HG03108 (cell line): ENCODE data around the gene MX2.

Experiments
- ATAC-seq: cut with Tn5 transposase; IDR thresholded peaks from one replicate; pipeline ENCODE4 v1.9.1; 2021; ENCODE audit warnings: moderate library complexity; ENCODE audit not compliant: unreplicated experiment

MX2 gene

DNA sequence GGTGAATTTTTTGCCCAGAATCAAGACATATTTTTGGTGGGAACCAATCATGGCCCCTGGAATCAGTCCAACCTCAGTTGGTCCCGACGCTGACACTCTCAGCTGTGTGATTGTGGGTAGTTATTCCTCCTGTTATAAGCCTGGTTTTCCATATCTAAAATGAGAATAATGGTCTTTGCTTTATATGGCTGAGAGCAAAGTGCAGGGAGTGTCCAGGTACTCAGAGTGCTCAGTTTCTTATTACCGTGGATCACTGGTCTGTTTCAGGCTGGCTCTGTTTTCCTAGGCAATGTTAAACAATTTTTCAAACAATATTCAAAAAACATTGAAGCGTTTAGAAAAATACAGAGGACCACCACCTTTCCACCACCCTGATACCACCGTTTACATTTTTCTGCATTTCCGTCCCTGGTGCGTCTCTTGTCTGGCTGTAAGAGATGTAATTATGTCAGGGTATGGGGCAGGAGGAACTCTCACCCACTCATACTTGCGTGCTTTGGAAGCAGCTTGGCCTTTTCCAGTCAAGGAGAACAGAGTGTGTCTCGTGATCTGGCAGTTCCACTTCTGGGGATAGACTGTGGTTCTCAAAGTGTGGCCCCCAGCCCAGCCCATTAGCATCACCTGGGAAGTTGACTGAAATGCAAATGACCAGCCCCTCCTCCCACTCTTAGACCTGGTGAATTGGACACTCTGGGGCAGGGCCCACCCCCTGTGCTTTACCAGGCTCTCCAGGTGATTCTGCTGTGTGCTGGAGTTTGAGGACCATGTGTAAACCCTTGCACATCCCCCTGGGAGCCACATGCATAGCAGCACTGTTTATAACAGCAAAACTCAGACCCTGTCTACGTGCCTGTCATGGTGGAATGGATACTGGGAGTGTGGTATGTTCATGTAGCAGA lies 71.0 kb downstream of the MX2 start:
- no peak for ATAC-seq

DNA sequence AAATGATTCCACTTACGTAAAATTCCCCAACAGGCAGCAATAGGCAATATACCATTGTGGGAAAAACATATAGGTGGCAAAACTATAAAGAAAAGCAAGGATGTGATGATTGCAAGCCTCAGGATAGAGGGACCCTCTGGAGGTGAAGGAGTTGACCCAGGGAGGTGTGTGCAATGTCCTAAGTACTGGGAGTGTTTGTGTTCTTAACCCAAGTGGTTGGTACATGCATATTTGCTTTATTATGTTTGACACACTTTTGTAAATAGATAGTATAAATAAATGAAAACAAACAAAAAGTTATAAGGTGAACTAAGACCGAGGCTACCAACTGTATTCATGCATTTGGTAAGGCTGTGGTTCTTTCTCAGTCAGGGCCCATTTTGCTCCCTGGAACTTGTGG lies 71.7 kb downstream of the MX2 start:
- ATAC-seq, result no peak

DNA sequence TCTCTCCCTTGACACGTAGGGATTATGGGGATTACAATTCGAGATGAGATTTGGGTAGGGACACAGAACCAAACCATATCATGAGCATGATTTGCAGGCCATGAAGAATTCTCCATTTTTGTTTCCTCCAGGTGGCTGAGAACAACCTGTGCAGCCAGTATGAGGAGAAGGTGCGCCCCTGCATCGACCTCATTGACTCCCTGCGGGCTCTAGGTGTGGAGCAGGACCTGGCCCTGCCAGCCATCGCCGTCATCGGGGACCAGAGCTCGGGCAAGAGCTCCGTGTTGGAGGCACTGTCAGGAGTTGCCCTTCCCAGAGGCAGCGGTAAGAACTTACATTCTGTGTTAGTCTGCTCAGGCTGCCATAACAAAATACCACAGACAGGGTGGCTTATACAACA lies 73.9 kb downstream of the MX2 start:
- no peak for ATAC-seq

DNA sequence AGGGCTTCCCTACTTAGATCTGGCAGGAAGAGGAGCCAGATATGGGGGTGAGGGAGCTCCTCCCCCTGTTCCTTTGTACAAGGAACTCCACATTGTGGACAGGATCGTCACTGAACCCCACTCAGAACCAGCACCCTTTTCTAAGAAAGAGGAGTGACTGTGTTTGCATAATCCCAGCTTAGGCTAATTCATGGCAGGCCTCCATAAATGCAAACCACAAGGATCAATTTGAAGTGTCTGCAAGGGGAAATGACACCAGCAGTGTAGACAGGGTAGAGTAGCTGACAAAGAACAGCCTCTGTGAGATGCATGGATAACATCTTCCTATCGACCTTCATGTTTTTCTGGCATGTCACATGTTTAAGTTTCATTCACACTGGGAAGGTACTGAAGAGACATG lies 75.9 kb downstream of the MX2 start:
- no peak for ATAC-seq

DNA sequence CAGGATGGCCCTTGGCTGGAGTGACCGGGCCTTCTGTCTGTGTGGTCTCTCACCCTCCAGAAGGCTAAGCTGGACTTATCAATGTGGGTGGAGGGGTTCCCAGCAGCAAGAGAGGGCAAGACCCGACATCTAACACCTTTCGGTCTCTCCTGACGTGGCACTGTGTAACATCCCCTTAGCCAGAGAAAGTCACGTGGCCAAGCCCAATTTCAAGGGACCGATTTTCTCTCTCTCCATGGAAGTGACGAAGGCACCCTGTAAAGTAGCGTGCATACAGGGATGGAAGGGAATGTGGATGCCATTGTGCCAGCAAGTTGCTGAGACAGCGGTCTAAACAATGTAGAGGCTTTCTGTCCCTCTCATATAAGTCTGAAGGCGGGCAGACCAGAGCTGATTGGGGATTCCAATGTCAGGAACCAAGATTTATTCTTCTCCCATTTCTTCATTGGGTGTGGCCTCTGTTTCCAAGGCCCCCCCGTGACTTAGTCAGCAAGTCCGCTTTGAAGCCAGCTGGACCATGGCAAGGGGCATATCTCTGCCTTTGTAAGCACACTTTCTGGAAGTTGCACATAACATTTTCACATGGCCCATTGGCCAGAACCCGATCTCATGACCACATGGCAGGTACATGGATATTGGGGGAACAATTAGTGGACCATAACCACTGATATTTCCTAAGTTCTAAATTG lies 76.7 kb downstream of the MX2 start:
- ATAC-seq, result no peak

DNA sequence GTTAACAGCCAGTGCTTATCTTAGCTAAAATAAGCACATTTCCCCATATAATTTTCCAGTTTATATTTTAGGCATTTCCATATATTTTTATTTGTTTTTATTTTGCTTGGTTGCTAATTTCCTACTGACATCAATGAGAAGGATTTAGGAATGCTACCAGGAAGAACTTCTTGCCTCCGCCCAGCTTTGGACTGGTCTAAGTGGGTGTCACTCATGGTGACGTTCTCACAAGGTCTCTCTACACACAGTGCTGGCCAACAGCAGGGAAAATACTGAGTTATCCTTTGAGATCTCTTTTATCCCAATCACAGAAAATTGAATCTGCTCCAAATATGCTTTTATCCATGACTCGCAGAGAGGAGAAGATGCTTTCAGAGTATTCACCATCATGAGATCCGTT lies 77.4 kb downstream of the MX2 start:
- ATAC-seq, result no peak

DNA sequence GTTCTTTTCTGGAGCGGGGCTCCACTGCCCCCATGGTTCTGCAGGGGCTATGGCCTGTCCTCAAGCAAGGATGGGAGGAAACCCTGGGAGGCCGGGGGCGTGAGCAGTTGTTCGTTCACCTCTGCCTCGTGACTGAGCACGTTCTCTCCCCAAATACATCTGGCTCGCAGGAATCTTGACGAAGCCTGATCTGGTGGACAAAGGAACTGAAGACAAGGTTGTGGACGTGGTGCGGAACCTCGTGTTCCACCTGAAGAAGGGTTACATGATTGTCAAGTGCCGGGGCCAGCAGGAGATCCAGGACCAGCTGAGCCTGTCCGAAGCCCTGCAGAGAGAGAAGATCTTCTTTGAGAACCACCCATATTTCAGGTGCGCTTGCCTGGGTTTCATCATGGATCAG lies 79.7 kb downstream of the MX2 start:
- ATAC-seq, result no peak

DNA sequence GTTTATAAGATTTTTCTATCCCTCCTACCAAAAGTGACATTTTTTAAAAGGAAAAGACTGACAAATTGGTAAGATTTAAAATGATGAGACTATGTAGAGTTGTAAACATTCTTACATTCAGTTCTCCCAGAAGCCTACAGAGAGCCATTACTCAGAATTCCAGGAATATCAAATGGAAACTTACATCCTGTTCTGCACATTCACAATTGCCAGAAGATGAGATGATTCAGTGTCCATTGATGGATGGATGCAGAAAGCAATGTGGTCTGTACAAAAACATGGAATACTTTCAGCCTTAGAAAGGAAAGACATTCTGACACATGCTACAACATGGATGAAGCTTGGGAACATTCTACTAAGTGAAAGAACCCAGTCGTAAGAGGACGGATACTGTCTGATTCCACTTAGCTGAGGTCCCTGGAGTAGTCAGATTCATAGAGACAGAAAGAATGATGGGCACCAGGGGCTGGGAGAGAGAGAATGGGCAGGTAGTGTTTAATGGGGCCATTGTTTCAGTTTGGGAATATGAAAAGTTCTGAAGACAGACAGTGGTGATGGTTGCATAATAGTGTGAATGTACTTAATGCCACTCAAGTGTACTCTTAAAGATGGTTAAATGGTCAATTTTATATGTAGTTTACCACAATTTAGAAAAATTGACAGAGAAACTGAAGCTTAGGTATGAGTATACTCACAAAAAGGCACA lies 80.8 kb downstream of the MX2 start:
- no peak for ATAC-seq

DNA sequence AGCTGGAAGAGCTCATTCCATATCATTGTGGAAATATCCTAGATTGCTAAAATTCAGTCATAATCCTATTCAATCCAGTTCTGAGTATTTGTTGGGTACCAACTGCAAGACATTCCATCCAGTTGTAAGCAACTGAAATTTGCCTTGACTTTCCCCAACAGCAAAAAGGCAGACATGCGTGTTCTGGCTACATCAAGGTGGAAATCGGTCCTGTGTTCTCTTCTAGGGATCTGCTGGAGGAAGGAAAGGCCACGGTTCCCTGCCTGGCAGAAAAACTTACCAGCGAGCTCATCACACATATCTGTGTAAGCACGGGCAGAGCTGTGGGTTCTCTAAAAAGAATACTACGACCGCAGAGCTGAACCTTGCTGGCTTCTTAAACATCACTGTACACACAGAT lies 81.7 kb downstream of the MX2 start:
- ATAC-seq, result no peak

DNA sequence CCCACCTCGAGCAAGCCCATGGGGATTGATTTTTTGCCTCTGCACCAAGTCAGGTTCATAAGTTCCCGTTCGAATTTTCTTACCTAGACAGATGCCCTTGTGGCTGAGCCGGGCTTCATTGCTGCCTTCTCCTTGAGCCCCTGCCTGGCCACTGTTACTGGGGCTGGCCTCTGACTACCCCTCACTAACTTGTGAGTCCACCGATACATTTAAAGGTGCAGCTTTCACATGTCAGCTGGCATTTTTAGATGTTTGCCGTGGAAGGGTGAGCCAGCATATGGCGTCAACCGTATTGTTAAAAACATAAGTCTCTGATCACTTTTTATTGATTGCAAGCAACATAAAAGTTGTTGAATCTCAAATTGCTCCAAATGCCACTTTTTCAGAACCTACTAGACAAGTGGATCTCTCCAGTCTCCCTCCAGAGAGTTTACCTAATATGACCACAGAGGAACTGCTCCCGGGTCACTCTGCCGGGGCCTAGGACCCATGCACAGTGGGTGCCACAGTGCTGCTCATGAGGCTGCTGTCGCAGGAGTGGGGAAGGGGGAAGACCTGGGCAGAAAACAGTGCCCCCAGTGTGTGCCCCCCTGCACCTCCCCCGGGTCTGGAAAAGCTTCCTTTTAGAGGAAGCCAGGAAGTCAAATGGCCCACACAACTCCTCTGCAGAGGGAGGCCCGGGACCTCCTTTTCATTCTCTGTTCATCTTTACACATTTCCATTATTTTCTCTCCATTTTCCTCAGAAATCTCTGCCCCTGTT lies 83.1 kb downstream of the MX2 start:
- no peak for ATAC-seq

DNA sequence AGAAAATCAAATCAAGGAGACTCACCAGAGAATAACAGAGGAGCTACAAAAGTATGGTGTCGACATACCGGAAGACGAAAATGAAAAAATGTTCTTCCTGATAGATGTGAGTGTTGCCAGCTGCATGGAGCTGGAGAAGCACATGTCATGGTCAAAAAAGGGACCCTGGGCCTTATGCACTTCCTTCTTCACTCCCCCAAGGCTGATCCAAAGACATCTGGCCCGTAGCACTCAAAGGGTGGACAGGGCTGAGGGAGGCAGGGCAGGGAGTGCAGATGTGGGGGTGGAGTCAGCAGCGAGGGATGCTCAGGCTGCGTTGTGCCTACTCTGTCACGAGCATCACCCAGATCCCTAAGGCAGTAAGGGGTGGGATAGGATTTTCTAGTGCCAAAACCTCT lies 83.6 kb downstream of the MX2 start:
- no peak for ATAC-seq

DNA sequence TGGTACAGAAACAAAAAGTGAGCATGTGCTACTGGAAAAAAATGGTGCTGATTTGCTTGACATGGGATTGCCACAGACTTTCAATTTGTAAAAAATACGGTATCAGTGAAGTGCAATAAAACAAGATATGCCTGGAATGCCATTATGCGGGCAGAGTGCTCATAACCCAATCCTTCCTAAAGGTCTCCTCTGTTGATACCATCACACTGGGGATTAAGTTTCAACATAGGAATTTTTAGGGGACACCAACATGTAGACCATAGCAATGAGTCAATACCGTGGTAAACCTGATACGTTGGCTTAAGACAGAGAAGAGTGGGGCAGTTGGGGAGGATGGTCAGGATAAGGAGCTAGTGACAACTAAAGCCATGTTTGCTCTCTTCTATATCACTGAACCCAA lies 84.8 kb downstream of the MX2 start:
- ATAC-seq, result no peak

DNA sequence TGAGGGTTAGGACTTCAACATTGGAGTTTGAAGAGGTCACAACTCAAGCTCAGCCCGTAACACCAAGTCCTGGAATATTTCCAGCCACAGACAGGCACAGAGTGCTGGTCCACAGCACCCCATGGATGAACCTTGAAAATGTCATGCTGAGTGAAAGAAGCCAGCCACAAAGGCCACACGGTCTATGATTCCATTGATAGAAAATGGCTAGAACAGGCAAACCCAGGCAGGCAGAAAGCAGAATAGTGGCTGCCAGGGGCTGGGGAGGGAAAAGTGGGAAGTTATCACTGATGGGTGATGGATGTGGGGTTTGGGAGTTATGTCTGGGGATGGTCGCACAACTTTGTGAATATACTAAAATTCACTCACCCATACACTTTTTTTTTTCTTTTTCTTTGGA lies 85.5 kb downstream of the MX2 start:
- ATAC-seq, result no peak

DNA sequence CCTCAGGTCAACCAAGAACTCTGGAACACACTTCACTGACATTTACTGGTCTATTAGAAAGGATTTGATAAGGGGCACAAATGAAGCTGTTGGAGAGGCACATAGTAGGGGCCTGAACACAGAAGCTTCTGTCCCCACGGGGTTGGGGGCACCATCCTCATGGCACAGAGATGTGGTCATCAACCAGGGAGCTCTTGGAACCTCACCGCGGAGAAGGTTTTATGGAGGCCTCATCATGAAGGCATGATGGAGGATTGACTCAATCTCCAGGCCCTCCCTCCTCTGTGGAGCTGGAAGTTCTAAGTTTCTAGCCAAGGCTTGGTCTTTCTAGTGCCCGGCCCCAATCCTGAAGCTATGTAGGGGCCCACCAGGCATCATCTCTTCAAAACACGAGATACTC lies 87.8 kb downstream of the MX2 start:
- ATAC-seq, result no peak

DNA sequence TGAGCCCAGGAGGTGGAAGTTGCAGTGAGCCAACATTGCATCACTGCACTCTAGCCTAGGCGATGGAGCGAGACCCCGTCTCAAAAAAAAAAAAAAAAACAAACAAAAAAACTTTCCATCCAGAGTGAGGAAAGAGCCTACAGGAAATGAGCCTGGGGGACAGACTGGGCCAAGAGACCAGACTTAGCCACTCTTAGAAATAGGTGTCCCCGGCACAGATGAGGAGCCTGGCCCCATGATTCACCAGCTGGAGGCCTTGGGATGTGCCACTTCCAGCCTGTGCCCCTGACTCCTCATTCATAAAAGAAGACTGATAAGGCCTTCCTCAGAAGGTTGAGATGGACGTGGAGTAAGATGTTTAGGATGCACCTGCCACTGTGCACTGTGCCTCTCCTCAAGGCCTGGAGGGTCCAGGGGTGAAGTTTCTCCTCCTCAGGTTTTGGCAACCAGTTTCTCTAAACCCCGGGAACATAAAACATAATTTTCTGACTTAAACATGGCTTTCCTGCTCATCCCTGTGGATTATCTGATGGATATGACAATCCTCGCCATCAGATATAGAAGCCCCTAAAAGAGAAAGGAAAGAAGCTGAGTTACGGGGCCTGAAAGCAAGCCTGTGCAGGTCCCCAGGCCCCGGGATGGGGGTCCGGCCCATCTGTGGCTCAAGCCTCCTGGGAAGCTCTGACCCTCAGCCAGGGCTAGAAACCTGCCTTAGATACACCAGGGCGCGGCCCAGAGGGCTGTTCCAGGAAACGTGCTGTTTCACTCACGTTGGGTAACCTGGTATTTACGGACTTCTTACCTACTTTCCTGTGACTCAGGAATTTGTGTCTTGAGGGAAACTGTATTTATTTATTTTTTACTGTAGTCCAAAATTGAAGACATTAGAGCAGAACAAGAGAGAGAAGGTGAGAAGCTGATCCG lies 90.2 kb downstream of the MX2 start:
- ATAC-seq, result no peak

DNA sequence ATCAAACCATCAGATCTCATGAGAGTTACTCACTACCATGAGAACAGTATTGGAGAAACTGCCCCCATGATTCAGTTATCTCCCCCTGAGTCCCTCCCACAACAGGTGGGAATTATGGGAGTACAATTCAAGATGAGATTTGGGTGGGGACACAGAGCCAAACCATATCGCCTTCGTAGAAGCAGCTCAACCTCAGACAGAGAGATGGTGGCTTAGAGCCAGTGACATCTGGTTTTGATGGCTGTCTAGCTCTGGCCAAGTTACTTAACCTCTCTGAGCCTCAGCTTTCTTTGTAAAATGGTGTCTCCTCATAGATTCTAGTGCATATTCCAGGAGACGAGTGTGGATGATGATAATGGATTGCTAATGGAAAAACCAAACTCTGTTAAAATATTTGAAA lies 91.4 kb downstream of the MX2 start:
- no peak for ATAC-seq

DNA sequence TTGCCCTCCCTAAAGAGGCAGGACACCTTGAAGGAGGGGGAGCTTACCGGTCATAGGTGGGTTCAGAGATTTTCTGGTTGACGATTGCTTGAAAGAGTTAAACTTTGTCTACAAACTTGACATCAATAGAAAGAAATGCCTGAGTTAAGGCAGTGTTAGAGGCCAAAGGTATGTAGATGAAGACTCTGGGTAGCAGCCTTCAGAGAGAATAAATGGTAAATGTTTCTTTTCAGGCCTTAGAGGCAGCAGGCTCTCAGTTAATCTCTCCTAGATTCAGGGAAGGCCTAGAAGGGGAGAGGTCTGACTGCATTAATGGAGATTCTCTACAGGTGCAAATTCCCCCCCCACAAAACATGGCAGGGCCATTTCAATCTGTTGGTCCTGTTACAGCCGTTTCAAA lies 91.9 kb downstream of the MX2 start:
- no peak for ATAC-seq

DNA sequence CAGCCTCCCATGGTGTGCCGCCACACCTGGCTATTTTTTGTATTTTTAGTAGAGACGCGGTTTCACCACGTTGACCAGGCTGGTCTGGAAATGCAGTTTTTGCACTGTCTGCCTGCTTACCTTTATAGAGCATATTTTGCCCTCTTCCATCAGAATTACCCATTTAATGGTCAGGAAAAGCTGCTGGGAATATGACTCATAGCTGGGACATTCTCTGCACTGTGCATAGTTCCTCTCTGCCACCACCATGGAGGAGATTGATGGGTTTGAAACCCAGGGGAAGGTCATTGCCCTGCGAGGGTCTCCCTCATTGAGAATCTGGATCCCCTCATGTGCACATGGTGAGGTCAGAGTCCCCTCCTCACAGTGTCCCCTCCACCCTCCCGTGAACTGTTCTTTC lies 96.3 kb downstream of the MX2 start:
- no peak for ATAC-seq

DNA sequence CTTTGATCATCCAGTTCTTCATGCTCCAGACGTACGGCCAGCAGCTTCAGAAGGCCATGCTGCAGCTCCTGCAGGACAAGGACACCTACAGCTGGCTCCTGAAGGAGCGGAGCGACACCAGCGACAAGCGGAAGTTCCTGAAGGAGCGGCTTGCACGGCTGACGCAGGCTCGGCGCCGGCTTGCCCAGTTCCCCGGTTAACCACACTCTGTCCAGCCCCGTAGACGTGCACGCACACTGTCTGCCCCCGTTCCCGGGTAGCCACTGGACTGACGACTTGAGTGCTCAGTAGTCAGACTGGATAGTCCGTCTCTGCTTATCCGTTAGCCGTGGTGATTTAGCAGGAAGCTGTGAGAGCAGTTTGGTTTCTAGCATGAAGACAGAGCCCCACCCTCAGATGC lies 96.7 kb downstream of the MX2 start:
- no peak for ATAC-seq
